Measurements from ENCODE around the gene FXN.

DNA sequence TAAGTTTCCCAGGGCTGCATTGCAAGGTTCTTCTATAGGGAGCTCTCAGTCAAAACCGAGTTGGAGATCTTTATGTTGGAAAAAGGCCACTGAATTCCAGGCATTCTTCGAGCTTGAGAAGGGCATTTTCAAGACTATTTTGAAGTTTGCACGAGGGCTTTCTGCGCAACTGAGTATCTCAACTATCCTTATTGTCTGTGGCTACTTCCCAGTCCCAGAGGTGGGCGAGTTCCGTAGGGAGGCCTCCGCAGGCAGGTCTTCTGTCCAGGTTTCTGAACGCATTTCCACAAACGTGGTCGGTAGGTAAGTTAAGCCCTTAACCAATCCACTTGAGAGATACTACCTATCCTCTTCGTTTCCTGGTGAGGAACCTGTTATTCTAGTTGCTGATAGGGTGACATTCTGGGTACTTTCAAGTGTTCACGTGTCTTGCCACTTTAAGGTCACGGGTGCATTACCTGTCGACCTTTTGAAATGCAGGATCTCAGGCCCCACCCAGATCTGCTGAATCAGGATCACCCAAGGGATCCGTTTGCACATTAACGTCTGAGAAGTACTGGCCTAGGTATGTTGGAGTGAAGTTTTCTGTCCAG lies 87.1 kb downstream of the FXN start:
- TF ChIP-seq GATA2 (IDR thresholded peaks at IDR 0.05; ENCODE audit: low read depth, low read length) (no peak), GATA3 (IDR thresholded peaks at IDR 0.05; ENCODE audit: low read depth, low read length) (no peak)
